H9 (cell line): ENCODE measurements around the gene GAL3ST2. TPM values are rescaled to one million over a fixed set of nuclear protein-coding genes. Genes with fewer than 3 reads are reported as not detected.

Experiments used
- DNase-seq: peaks from one replicate; pipeline ENCODE4 v3.0.0-alpha.2; 2017
- H2AFZ ChIP-seq: one replicate; pipeline ENCODE4 v1.6.1; 2013; ENCODE audit warnings: mild to moderate bottlenecking, low read length, control low read depth, moderate library complexity
- H2AK5ac ChIP-seq: 2 replicates; pipeline ENCODE4 v1.6.1; 2013; ENCODE audit warnings: low read length, control low read depth, mixed read lengths; ENCODE audit not compliant: insufficient read length
- H2BK120ac ChIP-seq: one replicate; pipeline ENCODE4 v1.6.1; 2013; ENCODE audit warnings: low read depth, mild to moderate bottlenecking, low read length, control low read depth, inconsistent platforms; ENCODE audit not compliant: poor library complexity, severe bottlenecking
- H2BK12ac ChIP-seq: 2 replicates; pipeline ENCODE4 v1.6.1; 2013; ENCODE audit warnings: low read length, control low read depth, mixed read lengths, low read depth; ENCODE audit not compliant: insufficient read length
- H2BK15ac ChIP-seq: 2 replicates; pipeline ENCODE4 v1.6.1; 2013; ENCODE audit warnings: low read depth, low read length, control low read depth
- H2BK20ac ChIP-seq: one replicate; pipeline ENCODE4 v1.6.1; 2013; ENCODE audit warnings: low read depth, mild to moderate bottlenecking, low read length, control low read depth, inconsistent platforms; ENCODE audit not compliant: poor library complexity, severe bottlenecking
- H2BK5ac ChIP-seq: 2 replicates; pipeline ENCODE4 v1.6.1; 2013; ENCODE audit warnings: low read length, control low read depth, mixed read lengths; ENCODE audit not compliant: insufficient read length
- H3K14ac ChIP-seq: 2 replicates; pipeline ENCODE4 v1.6.1; 2013; ENCODE audit warnings: low read length, control low read depth; ENCODE audit not compliant: insufficient read depth
- H3K18ac ChIP-seq: 2 replicates; pipeline ENCODE4 v1.6.1; 2013; ENCODE audit warnings: low read depth, mild to moderate bottlenecking, mixed read lengths, low read length, control low read depth; ENCODE audit not compliant: insufficient read length
- H3K23ac ChIP-seq: 2 replicates; pipeline ENCODE4 v1.6.1; 2013; ENCODE audit warnings: low read length, control low read depth, mixed read lengths, low read depth; ENCODE audit not compliant: insufficient read length
- H3K23me2 ChIP-seq: 2 replicates; pipeline ENCODE4 v1.6.1; 2013; ENCODE audit warnings: low read depth, mild to moderate bottlenecking, mixed read lengths, low read length, control low read depth; ENCODE audit not compliant: insufficient read length, poor library complexity, severe bottlenecking
- H3K27ac ChIP-seq: 2 replicates; pipeline ENCODE4 v1.5.1; 2013; ENCODE audit warnings: low read length, control low read depth, mixed read lengths, low read depth; ENCODE audit not compliant: insufficient read length
- H3K27me3 ChIP-seq: 2 replicates; pipeline ENCODE4 v1.6.1; 2013; ENCODE audit warnings: low read length, control low read depth, inconsistent platforms; ENCODE audit not compliant: insufficient read depth
- H3K4ac ChIP-seq: 2 replicates; pipeline ENCODE4 v1.6.1; 2013; ENCODE audit warnings: low read depth, mild to moderate bottlenecking, control low read depth, inconsistent platforms, low read length, moderate library complexity
- H3K4me1 ChIP-seq: 2 replicates; pipeline ENCODE4 v1.6.1; 2013; ENCODE audit warnings: low read length, control low read depth, inconsistent platforms; ENCODE audit not compliant: insufficient read depth
- H3K4me2 ChIP-seq: 2 replicates; pipeline ENCODE4 v1.6.1; 2013; ENCODE audit warnings: low read length, control low read depth, mixed read lengths; ENCODE audit not compliant: insufficient read length, insufficient read depth
- H3K56ac ChIP-seq: 2 replicates; pipeline ENCODE4 v1.6.1; 2013; ENCODE audit warnings: low read depth, mild to moderate bottlenecking, mixed read lengths, low read length, control low read depth; ENCODE audit not compliant: insufficient read length
- H3K79me1 ChIP-seq: 2 replicates; pipeline ENCODE4 v1.6.1; 2013; ENCODE audit warnings: low read depth, mild to moderate bottlenecking, moderate library complexity, low read length, control low read depth, inconsistent platforms; ENCODE audit not compliant: insufficient read depth, poor library complexity, severe bottlenecking
- H3K79me2 ChIP-seq: 2 replicates; pipeline ENCODE4 v1.6.1; 2013; ENCODE audit warnings: low read length, control low read depth, inconsistent platforms; ENCODE audit not compliant: insufficient read depth
- H3K9ac ChIP-seq: 2 replicates; pipeline ENCODE4 v1.6.1; 2013; ENCODE audit warnings: low read length, control low read depth, mixed read lengths; ENCODE audit not compliant: insufficient read length; ENCODE audit errors: extremely low read depth
- H3K9me3 ChIP-seq: one replicate; pipeline ENCODE4 v1.6.1; 2013; ENCODE audit warnings: low read depth, low read length, inconsistent platforms; ENCODE audit not compliant: control insufficient read depth
- H3T11ph ChIP-seq: one replicate; pipeline ENCODE4 v1.6.1; 2013; ENCODE audit warnings: mild to moderate bottlenecking, low read length, control low read depth, inconsistent platforms
- H4K20me1 ChIP-seq: one replicate; pipeline ENCODE4 v1.6.1; 2013; ENCODE audit not compliant: control insufficient read depth, insufficient read length, insufficient read depth
- H4K5ac ChIP-seq: 2 replicates; pipeline ENCODE4 v1.6.1; 2013; ENCODE audit warnings: low read depth, mild to moderate bottlenecking, mixed read lengths, low read length, control low read depth; ENCODE audit not compliant: insufficient read length
- H4K8ac ChIP-seq: replicated peaks from 2 replicates; pipeline ENCODE4 v1.6.1; 2013; ENCODE audit warnings: low read length, control low read depth, mixed read lengths, low read depth; ENCODE audit not compliant: insufficient read length
- H4K91ac ChIP-seq: 2 replicates; pipeline ENCODE4 v1.6.1; 2013; ENCODE audit warnings: low read depth, mild to moderate bottlenecking, moderate library complexity, mixed read lengths, low read length, control low read depth; ENCODE audit not compliant: insufficient read length
- H3K27ac Mint-ChIP-seq, 3 experiments: 2 replicates in 2 of 3; 3 replicates in 1 of 3; pipeline ENCODE4 v1.8.0; 2020 to 2021; ENCODE audit warnings: mixed read lengths in 3 of 3, mild to moderate bottlenecking in 1 of 3, moderate library complexity in 1 of 3
- H3K27me3 Mint-ChIP-seq: 2 replicates; pipeline ENCODE4 v1.8.0; 2021; ENCODE audit warnings: low read depth, mild to moderate bottlenecking, moderate library complexity, mixed read lengths
- H3K36me3 Mint-ChIP-seq, 3 experiments: 2 replicates in 2 of 3; 3 replicates in 1 of 3; pipeline ENCODE4 v1.8.0; 2020 to 2021; ENCODE audit warnings: low read depth in 3 of 3, mixed read lengths in 3 of 3; ENCODE audit not compliant: insufficient read depth in 1 of 3
- H3K4me1 Mint-ChIP-seq, 2 experiments: 2 replicates each; pipeline ENCODE4 v1.8.0; 2020; ENCODE audit warnings: mixed read lengths in 2 of 2
- H3K4me3 Mint-ChIP-seq, 2 experiments: 2 replicates in 1 of 2; 3 replicates in 1 of 2; pipeline ENCODE4 v1.8.0; 2020 to 2021; ENCODE audit warnings: mild to moderate bottlenecking in 2 of 2, mixed read lengths in 2 of 2, moderate library complexity in 1 of 2
- H3K9me3 Mint-ChIP-seq, 2 experiments: 2 replicates in 1 of 2; 3 replicates in 1 of 2; pipeline ENCODE4 v1.8.0; 2020; ENCODE audit warnings: mild to moderate bottlenecking in 2 of 2, mixed read lengths in 2 of 2, moderate library complexity in 1 of 2
- CTCF ChIP-seq: fragments of 200-600 bp; sonication (generic); conservative IDR thresholded peaks from 3 replicates; pipeline ENCODE4 v1.8.0; 2021; ENCODE audit warnings: antibody characterized with exemption, mild to moderate bottlenecking
- WGBS: extraction: QIAGEN DNeasy Blood & Tissue Kit; methylation state at CpG from one replicate; pipeline ENCODE4 v1.1.7; 2013; ENCODE audit warnings: missing lambda C conversion rate, low lambda C conversion rate, mixed read lengths; ENCODE audit not compliant: insufficient read length; ENCODE audit errors: extremely low coverage; 5-methylcytosine and 5-hydroxymethylcytosine counted together
- total RNA-seq: library from RNA; stranded (reverse); gene quantifications from 2 replicates; pipeline ENCODE4 v1.2.1, GENCODE V29; 2021

The GAL3ST2 gene
- total RNA-seq, 1 experiment from 2014 or later, result 0.33 TPM

GRCh38 chr2:241774419-241775222 lies 2.0 kb upstream of the GAL3ST2 start:
- Mint-ChIP-seq H3K4me3 (no peak overlapping the region), H3K27ac (no peak overlapping the region), H3K9me3 (peaks cover 10 to 11% of the 10 kb centered on the region in 2 experiments; a peak in 4 of 5 replicates), H3K4me1 (peaks cover 30 to 56% of the 10 kb centered on the region in 2 experiments), H3K36me3 (peaks cover 2 to 7% (median 2%) of the 10 kb centered on the region in 3 experiments; a peak in 4 of 7 replicates), H3K27me3 (peaks cover 2% of the 10 kb centered on the region)
- H2BK5ac ChIP-seq, result no peak overlapping the region
- H3K23ac ChIP-seq, result no peak overlapping the region
- no peaks in the 10 kb centered on the region for H3K79me2 ChIP-seq
- H2AFZ ChIP-seq, result no peak overlapping the region
- no peaks in the 10 kb centered on the region for H4K20me1 ChIP-seq
- H2AK5ac ChIP-seq, result no peak overlapping the region
- no peak overlapping the region for H4K91ac ChIP-seq
- H4K8ac ChIP-seq, result no peak overlapping the region
- no CpG with 5 or more reads among the region's 40 CpGs for WGBS
- no peak overlapping the region for H3K4me2 ChIP-seq
- peak overlapping the region; percentile 55 for H3K18ac ChIP-seq
- no peak overlapping the region for H3K27ac ChIP-seq
- no peak overlapping the region for H3K56ac ChIP-seq
- H2BK12ac ChIP-seq, result no peak overlapping the region
- H3T11ph ChIP-seq, result no peak overlapping the region
- H3K14ac ChIP-seq, result 0 out of 2 replicates have a peak overlapping the region, but pooled peaks have one; percentile 37
- no peaks in the 10 kb centered on the region for H3K4me1 ChIP-seq
- no peaks in the 10 kb centered on the region for H3K79me1 ChIP-seq
- no peak for TF ChIP-seq CTCF
- no peak overlapping the region for H3K9ac ChIP-seq
- no peaks in the 10 kb centered on the region for H3K27me3 ChIP-seq
- no peak overlapping the region for H2BK20ac ChIP-seq
- no peak overlapping the region for H4K5ac ChIP-seq
- peaks cover 3% of the 10 kb centered on the region for H3K23me2 ChIP-seq
- DNase-seq, result peak; percentile 28
- H3K4ac ChIP-seq, result no peak overlapping the region
- H2BK15ac ChIP-seq, result no peak overlapping the region
- H2BK120ac ChIP-seq, result no peak overlapping the region
- H3K9me3 ChIP-seq, result no peaks in the 10 kb centered on the region
